ENCODE results near the gene FAM50A.
"Not testable (repeated sequence)": the region's sequence is repeated elsewhere in the genome, so short reads cannot be mapped to it uniquely, and the experiment has no call there.

FAM50A gene, protein sequence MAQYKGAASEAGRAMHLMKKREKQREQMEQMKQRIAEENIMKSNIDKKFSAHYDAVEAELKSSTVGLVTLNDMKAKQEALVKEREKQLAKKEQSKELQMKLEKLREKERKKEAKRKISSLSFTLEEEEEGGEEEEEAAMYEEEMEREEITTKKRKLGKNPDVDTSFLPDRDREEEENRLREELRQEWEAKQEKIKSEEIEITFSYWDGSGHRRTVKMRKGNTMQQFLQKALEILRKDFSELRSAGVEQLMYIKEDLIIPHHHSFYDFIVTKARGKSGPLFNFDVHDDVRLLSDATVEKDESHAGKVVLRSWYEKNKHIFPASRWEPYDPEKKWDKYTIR

DNA sequence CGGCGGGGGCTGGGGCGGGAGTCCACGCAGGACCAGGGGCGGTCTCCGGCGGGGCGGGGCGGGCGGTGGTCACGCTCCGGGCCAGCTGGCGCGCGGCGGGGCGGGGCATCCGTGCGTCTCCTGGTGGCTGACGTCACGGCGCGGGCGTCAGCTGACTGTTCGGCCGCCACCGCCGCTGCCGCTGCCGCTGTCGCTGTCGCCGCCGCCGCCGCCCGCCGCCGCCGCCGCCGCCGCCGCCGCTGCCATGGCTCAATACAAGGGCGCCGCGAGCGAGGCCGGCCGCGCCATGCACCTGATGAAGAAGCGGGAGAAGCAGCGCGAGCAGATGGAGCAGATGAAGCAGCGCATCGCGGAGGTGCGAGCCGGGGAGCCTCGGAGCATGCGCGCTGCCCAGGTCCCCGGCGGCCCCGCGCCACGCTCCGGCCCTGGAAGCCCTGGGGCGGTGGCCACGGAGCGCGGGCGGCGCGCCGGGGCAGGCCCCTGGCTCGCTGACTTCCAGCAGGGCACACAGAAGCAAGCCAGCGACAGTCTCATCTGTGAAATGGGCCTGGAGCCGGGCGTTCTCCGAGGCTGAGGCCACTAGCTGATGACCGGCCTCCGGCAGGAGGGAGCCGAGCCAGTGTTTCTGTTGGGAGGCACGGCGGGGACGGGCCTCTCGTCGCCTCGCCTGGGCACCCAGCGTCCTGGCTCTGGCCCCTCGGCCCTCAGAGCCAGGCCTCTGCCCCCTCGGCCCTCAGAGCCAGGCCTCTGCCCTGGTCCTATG is at the start of gene FAM50A:
Gene FAM50A, plus strand, starts transcription at position 150 of the 763 bp plus-strand sequence. Its CDS starts 95 bp downstream, at position 245.
- peak; percentile 41 for DNase-seq

- DNase-seq, result not testable (repeated sequence)
Observed at GRCh38 chrX:154396363-154396762, 47.6 kb upstream of the FAM50A start.

DNA sequence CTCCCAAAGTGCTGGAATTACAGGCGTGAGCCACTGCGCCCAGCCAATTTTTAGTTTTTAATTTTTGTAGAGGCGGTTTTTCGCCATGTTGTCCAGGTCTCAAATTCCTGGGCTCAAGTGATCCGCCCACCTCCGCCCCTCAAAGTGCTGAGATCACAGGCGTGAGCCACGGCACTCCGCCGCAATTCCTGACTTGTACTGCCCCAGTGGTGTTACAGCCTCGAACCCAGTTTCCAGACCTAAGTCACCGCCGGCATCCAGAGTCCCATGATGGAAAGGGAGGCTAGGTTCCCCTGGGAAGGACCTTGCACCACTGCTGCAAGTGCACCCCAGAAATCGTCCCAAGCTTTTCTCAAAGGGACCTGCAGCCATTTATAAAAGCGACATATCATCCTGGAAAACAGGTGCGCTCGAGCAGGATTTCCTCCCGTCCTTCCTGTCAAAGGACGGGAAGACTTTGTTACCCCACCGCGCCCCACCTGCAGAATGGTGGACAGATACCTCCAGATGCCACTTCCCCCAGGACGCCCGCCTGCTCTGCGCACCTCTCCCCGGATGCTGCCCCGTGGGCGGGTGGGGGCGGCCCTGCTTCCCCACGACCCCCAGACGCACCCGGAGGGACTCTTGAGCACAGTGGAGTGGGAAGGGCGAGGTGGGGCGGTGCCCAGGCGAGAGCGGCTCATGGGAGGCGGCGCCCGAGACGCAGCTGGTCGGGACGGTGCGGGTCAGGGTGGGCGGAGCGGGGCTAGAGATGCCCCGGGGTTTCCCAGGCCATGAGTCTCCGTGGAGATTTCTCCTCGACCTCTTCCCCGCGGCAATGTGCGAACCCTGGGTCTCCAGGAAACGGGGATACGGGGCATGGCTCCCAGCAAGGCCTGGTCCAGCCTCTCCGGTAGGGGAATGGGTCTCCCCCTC is 46.7 kb upstream of the FAM50A start:
- DNase-seq, result peak; percentile 43

DNA sequence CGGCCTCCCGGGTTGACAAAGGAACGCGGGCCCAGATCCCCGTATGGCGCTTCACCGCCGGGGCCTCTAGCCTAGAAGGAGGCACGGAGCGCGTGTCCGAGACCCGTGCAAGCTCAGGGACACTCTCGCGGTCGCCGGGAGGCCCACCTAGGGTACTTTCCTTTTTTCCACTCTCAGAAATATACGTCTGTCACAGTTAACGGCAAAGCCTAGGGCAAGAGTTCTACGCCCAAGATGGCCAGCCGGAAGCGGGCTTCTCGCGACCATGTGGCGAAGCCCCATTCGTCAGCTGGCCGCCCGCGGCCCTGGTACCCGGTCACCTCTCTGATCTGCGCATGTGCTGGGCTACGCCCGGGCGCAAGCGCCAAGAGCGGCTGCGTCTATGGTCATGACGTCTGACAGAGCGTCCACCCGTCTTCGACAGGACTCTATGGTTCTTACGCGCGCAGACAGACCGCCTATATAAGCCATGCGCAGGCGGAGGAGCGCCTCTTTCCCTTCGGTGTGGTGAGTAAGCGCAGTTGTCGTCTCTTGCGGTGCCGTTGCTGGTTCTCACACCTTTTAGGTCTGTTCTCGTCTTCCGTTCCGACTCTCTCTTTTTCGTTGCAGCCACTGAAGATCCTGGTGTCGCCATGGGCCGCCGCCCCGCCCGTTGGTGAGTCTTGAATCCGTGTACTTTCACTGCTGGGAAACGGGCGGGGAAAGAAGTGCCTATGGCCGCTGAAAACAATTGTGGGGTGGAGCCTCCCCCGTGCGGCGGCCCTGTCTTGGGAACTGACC is 45.9 kb upstream of the FAM50A start, which contains the start of gene RPL10:
Gene RPL10, plus strand, starts transcription at position 490 of the 780 bp plus-strand sequence. Its CDS starts 143 bp downstream, at position 633.
- DNase-seq, result peak; percentile 75

DNA sequence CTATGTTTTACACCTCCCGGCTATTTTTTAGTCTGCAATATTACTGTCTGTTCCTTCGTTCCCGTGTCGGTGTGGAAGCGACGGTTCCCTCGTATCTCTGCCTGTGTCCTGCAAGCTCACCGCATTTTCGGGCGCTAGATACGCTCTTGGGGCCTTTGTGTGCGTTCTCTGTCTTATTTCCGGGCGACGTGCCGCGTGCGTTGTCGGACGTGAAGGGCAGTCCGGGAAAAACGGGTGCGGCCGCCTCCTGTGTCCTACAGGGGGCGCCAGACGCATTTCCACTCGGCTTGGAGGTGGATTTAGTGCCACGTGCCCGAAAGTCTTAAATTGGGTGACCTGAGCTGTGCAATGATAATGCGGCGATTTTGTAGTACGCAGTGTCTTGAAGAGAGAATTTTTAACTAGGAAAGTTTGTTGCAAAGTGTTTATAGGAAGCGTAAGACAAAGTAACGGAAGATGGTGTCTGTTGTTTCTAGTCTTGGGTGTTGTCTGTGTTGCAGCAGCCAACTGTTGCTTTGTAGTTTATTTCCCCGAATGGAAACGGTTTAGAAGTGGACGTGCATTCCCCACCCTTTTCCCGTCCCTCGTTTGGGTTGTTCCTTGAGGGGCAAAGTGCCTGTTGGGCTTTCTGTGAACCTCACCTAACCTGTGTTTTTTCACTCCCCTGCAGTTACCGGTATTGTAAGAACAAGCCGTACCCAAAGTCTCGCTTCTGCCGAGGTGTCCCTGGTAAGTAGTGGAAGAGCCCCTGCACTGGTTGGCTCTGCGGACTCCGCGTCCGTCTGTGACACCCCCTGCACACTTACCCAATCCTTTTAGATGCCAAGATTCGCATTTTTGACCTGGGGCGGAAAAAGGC is 45.0 kb upstream of the FAM50A start:
- DNase-seq, result peak; percentile 71

- DNase-seq, result no peak
Observed at GRCh38 chrX:154399527-154400368, 44.2 kb upstream of the FAM50A start.

DNA sequence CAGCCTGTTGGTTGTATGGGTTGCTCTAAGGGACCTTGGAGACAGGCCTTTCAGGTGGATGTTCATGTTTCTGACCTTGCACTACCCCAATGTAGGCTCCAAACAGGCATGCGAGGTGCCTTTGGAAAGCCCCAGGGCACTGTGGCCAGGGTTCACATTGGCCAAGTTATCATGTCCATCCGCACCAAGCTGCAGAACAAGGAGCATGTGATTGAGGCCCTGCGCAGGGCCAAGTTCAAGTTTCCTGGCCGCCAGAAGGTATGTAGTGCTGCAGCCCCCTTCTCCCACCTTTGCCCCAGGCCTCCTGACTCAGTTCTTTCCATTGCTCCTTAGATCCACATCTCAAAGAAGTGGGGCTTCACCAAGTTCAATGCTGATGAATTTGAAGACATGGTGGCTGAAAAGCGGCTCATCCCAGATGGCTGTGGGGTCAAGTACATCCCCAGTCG is 43.5 kb upstream of the FAM50A start:
- not testable (repeated sequence) for DNase-seq

- DNase-seq, result no peak
Observed at GRCh38 chrX:154401045-154401799, 42.7 kb upstream of the FAM50A start.

- DNase-seq, result no peak
Observed at GRCh38 chrX:154401918-154402621, 41.9 kb upstream of the FAM50A start.

- DNase-seq, result no peak
Observed at GRCh38 chrX:154402622-154403127, 41.3 kb upstream of the FAM50A start.

GRCh38 chrX:154403192-154403591 is 40.7 kb upstream of the FAM50A start:
- no peak for DNase-seq

DNA sequence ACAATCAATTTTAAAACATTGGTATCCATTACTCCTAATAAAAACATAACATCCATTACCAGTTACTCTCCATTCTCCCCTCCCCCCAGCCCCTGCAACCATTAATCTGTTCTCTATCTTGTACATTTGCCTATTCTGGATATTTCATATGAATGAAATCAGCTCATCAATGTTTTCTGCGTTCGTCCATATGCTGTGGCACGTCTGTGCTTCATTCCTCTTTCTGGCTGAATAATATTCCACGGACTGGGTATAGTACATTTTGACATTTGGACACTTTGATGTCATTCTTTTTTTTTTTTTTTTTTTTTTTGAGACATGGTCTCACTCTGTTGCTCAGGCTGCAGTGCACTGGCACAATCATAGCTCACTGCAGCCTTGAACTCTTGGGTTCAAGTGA is 40.1 kb upstream of the FAM50A start:
- DNase-seq, result no peak

- DNase-seq, result no peak
Observed at GRCh38 chrX:154404625-154405192, 39.2 kb upstream of the FAM50A start.

GRCh38 chrX:154408659-154409221 is 35.2 kb upstream of the FAM50A start:
- DNase-seq, result no peak

DNA sequence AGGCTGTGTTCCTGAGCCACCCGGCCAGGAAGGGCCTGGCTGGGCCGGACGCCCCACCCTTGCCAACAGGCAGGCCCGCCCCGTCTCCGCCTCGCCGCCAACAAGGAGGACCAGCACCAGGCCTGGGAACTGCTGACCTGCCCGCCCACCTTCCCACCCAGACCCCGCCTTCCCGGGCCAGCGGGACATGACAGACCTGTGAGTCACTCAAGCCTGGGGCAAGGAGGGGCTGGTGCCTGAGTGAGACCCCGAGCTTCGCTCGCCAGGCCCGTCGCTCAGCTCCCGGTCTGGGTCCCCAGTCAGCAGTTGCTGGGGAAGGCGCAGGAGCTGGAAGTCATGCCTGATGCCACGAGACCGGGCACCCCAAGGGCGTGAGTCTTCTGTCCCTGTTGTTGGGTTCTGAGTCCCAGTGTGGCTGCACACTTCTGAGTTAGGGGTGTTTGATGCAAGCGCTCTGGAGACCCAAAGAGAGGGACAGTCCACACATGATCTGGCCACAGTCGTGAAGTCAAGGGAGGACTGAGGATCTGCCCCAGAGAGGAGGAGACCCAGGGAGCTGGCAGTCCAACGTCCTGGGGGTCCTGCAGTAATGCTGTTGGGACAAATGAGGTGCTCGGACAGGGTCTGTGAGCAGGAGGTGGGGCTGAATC is 34.6 kb upstream of the FAM50A start, which contains the start of gene DNASE1L1:
Gene DNASE1L1, minus strand, starts transcription at position 33 of the 650 bp plus-strand sequence. CDS start 3,686 bp downstream, outside the sequence.
- no peak for DNase-seq

- peak; percentile 42 for DNase-seq
Observed at GRCh38 chrX:154411981-154412340, 32.0 kb upstream of the FAM50A start.

DNA sequence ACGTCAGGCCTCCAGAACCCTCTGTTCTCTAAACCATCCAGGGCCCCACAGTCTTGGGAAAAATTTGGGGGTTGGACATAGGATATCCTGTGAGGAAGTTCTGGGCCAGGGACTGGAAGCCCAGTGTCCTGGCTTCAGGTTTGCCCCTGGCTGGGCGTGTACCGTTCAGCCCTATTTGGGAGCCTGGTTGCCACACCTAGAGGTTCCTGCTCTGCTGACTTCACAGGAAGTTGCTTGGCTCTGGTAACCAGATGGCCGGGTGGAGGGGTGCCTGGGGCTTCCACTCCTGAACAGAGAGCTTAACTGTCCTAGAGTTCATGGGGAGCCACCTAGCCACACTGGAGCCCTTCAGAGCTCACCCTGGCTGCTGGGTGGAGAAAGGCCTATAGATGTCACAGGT is 31.5 kb upstream of the FAM50A start:
- no peak for DNase-seq

Measured in activated T-cell treated with anti-CD3 and anti-CD28 coated beads for 4 hours (primary cell).